ENCODE results near the gene PRDM2.
"Not testable (repeated sequence)": the region's sequence is repeated elsewhere in the genome, so short reads cannot be mapped to it uniquely, and the experiment has no call there.

PRDM2 gene

DNA sequence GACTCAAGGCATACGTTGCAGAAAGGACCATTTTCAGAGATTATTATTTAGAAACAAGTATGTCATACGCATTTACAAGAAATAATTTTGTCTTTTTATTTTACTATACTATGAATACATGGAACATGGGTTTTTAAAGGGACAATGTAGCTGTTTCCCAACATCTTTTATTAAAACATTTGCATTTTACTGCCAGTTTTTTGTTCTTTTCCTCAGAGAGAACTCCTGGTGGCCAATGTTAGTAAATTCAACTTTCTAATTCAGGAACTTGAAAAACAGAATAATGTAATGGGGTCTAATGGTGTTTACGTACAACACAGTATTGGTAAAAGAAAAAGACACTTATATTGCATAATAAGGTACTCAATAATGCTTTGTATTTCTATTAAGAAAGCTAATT, 14.9 kb downstream of the PRDM2 start:
- ChIA-PET POLR2A (ENCODE audit: low non-redundant PET) (no interaction called here), CTCF (interaction anchor here (0.6 to 1.0 kb wide), 4 partner anchors 11 to 47 kb away, joined by 3 to 9 read pairs (median 4); no protein-coding TSS in a partner anchor)
- H3K27ac ChIP-seq, result no peak overlapping the region
- TF ChIP-seq CTCF (conservative IDR thresholded peaks at IDR 0.05; ENCODE audit: low read depth), result no peak; the same call in 1 of the 2 replicates
- no peak for DNase-seq (ENCODE audit: low spot score)

DNA sequence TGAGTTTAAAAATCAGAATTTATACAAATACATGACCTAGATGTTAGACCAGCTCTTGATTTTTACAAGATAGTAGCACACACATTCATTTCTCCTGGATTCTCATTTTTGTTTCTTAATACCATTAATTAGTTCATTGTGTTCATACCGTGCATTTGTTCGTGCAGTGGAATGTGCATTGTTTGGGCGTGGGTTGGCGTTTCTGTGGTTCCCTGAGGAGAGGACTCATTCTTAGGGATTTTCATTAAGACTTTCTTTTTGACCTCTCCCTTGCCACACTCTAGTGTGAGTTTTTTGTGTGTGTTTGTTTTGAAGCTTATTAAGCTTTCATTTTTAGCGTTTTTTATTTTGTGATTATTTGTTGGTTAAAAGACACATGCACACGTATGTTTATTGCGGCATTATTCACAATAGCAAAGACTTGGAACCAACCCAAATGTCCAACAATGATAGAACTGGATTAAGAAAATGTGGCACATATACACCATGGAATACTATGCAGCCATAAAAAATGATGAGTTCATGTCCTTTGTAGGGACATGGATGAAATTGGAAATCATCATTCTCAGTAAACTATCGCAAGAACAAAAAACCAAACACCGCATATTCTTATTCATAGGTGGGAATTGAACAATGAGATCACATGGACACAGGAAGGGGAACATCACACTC, 15.8 kb downstream of the PRDM2 start:
- CTCF ChIA-PET, result interaction anchor here (1.0 kb wide), 1 partner anchor 10 kb away, joined by 9 read pairs; no protein-coding TSS in a partner anchor
- H3K27ac ChIP-seq; DNase-seq (ENCODE audit: low spot score); POLR2A ChIA-PET (ENCODE audit: low non-redundant PET): not testable (repeated sequence)

- H3K27ac ChIP-seq, result no peak overlapping the region
- ChIA-PET CTCF (no interaction called here), POLR2A (ENCODE audit: low non-redundant PET) (no interaction called here)
- no peak for TF ChIP-seq CTCF (conservative IDR thresholded peaks at IDR 0.05; ENCODE audit: low read depth)
- DNase-seq (ENCODE audit: low spot score), result no peak
Observed at GRCh38 chr1:13722808-13723360, 22.9 kb downstream of the PRDM2 start.

- no peak overlapping the region for H3K27ac ChIP-seq
- ChIA-PET CTCF (interaction anchor here (0.6 kb wide), 1 partner anchor 141 kb away, joined by 3 read pairs; no protein-coding TSS in a partner anchor), POLR2A (ENCODE audit: low non-redundant PET) (no interaction called here)
- no peak for TF ChIP-seq CTCF (conservative IDR thresholded peaks at IDR 0.05; ENCODE audit: low read depth)
- DNase-seq (ENCODE audit: low spot score), result no peak
Observed at GRCh38 chr1:13723810-13724209, 23.8 kb downstream of the PRDM2 start.

GRCh38 chr1:13725714-13726175, 25.8 kb downstream of the PRDM2 start:
- POLR2A ChIA-PET (ENCODE audit: low non-redundant PET), result no interaction called here
- TF ChIP-seq CTCF (conservative IDR thresholded peaks at IDR 0.05; ENCODE audit: low read depth), result no peak; the same call in 1 of the 2 replicates

DNA sequence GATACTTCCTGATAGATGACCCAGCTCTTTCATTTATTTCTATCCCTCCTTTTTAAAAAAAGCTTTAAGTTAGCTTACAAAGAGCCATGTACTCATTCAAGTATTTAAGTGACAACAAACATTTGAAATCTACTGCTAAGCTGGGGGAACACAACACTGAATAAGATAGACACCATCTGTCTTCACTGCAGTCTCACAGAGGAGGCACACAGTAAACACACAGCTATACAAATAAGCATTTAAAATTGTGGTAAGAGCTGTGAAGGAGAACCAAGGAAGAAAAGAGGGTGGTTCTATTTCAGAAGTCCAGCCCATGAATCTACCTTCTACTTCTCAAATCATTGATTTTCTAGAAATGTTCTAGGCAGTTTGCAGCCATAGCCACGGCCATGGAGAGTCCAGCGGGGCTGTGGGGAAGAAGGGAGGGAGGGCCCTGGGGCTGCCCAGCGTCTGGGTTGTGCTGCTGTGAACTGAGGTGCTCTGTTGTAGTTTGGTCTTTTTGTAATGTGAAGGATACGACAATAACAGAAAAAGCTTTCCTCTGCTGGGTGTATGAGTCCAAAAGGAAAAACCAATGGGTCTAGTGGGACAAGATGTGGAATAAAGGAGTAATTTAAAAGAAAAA, 28.2 kb downstream of the PRDM2 start:
- POLR2A ChIA-PET (ENCODE audit: low non-redundant PET), result no interaction called here
- no peak overlapping the region for H3K27ac ChIP-seq
- no peak for DNase-seq (ENCODE audit: low spot score)
- TF ChIP-seq CTCF (conservative IDR thresholded peaks at IDR 0.05; ENCODE audit: low read depth), result no peak
- CTCF ChIA-PET, result no interaction called here

More at GRCh38 chr1:13725714-13726175, 25.8 kb downstream of the PRDM2 start:
- H3K27ac ChIP-seq, result no peak overlapping the region
- DNase-seq (ENCODE audit: low spot score), result peak; percentile 28
- CTCF ChIA-PET, result interaction anchor here (0.6 to 1.5 kb wide), 3 partner anchors 11 to 59 kb away, joined by 3 to 9 read pairs (median 3); no protein-coding TSS in a partner anchor
